BJ (cell line): ENCODE measurements around the gene ANKRD53. TPM values are rescaled to one million over a fixed set of nuclear protein-coding genes. Genes with fewer than 3 reads are reported as not detected.
A peak's percentile ranks its signal among the peaks of the same experiment; 100 is the strongest.

Experiments used
- CTCF ChIA-PET: fragments of 350-600 bp; formaldehyde crosslinking; extraction: SDS; loops from one replicate; lab custom pipeline; 2021; ENCODE audit warnings: antibody characterized with exemption, inconsistent platforms; lab: Yijun Ruan, JAX
- POLR2A ChIA-PET: fragments of 300-600 bp; sonication (Branson Sonifier 250); formaldehyde crosslinking; extraction: SDS; loops from one replicate; lab custom pipeline; 2021; ENCODE audit warnings: antibody characterized with exemption; lab: Charles Lee
- DNase-seq: peaks from one replicate; pipeline ENCODE4 v3.0.0-alpha.2; 2011; ENCODE audit warnings: low read depth
- H3K27me3 ChIP-seq: 2 replicates; pipeline ENCODE4 v1.6.0; 2011; ENCODE audit warnings: low read length; ENCODE audit not compliant: control insufficient read depth, insufficient read depth
- H3K36me3 ChIP-seq: 2 replicates; pipeline ENCODE4 v1.5.1; 2011; ENCODE audit warnings: low read length; ENCODE audit not compliant: control insufficient read depth, insufficient read depth
- H3K4me3 ChIP-seq: 2 replicates; pipeline ENCODE4 v1.5.1; 2011; ENCODE audit warnings: low read depth, mild to moderate bottlenecking, control low read depth, low read length
- polyA plus RNA-seq: library from polyadenylated mRNA; depleted of rRNA; stranded (reverse); fragments of >200 nt; gene quantifications from 2 replicates; pipeline ENCODE4 v1.2.3, GENCODE V29; 2011
- TF ChIP-seq, protein P1 (sequence below): IDR thresholded peaks from 2 replicates; pipeline ENCODE4 v1.5.1; 2011; ENCODE audit warnings: low read depth, mild to moderate bottlenecking, control low read depth, inconsistent platforms, low read length, moderate library complexity; ENCODE audit not compliant: insufficient read depth

ANKRD53 gene
- polyA plus RNA-seq, 1 experiment: 0.43 TPM

DNA sequence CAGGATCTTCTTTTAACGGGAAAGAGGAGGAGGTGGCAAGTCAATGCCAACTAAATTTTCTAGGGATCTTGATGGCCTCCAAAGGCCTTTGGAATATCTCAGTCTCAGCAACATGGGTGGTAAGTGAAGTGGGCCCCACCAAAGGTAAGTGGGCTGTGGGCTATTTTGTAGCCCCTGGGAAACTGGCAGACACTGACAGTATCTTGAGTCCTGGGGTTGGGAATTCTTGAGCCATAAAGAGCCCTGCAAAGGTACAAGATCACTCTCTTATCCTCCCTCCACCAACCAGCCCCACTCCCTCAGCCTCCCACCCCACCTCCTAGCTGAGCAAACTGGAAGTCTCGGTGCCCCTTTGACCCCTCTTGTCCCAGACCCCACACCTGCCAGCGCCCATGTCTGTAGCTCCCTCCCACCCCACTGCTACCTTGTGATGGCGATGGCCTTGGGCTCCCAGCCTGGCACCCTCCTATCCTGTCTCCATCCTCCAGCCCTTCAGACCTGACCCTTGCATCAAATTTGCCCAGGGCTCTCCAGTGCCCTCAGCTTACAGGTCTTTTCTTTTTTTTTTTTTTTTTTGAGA, 34.2 kb upstream of the ANKRD53 start:
- DNase-seq: no peak
- ChIA-PET POLR2A (no interaction called here), CTCF (interaction anchor here (0.8 to 6.8 kb wide), 3 partner anchors 24 to 73 kb away, joined by 3 to 46 read pairs (median 6); no protein-coding TSS in a partner anchor)
- Histone ChIP-seq H3K4me3 (no peak overlapping the region), H3K27me3 (no peaks in the 10 kb centered on the region), H3K36me3 (no peaks in the 10 kb centered on the region)
- TF ChIP-seq, protein P1, sequence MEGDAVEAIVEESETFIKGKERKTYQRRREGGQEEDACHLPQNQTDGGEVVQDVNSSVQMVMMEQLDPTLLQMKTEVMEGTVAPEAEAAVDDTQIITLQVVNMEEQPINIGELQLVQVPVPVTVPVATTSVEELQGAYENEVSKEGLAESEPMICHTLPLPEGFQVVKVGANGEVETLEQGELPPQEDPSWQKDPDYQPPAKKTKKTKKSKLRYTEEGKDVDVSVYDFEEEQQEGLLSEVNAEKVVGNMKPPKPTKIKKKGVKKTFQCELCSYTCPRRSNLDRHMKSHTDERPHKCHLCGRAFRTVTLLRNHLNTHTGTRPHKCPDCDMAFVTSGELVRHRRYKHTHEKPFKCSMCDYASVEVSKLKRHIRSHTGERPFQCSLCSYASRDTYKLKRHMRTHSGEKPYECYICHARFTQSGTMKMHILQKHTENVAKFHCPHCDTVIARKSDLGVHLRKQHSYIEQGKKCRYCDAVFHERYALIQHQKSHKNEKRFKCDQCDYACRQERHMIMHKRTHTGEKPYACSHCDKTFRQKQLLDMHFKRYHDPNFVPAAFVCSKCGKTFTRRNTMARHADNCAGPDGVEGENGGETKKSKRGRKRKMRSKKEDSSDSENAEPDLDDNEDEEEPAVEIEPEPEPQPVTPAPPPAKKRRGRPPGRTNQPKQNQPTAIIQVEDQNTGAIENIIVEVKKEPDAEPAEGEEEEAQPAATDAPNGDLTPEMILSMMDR: no peak

DNA sequence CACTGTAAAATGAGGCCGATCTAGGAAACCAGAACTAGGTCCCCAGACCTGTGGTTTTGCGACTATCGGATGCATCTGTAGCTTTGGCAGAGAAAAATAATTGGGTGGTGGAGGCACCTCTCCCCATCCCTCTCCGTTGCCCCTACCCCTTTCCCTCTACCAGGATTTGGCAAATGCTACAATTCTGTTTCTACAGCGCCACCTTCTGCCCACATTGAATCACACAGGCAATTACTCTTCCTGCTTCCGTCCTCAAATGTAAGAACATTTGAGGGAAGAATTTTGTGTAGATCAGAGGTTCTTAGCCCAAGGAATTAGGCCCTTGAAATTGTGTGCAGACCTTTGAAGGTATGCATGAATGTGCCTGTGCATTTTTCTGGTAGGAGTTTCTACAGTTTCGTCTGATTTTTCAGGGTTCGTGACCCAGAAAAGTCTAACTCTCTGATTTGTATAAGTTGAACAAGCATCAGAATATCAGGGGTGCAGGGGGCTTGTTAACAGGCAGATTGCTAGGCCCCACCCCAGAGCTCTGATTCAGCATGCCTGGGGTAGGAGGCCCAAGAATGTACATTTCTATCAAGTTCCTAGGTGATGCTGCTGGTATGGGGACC, 31.5 kb upstream of the ANKRD53 start:
- CTCF ChIA-PET: interaction anchor here (0.6 to 4.4 kb wide), 22 partner anchors 11 to 643 kb away, joined by 3 to 327 read pairs (median 6); partner anchors contain the start of gene ATP6V1B1
- Histone ChIP-seq H3K27me3 (no peaks in the 10 kb centered on the region), H3K36me3 (no peaks in the 10 kb centered on the region), H3K4me3 (no peak overlapping the region)
- TF ChIP-seq, protein P1: peak; percentile 81
- POLR2A ChIA-PET: no interaction called here
- DNase-seq: no peak

DNA sequence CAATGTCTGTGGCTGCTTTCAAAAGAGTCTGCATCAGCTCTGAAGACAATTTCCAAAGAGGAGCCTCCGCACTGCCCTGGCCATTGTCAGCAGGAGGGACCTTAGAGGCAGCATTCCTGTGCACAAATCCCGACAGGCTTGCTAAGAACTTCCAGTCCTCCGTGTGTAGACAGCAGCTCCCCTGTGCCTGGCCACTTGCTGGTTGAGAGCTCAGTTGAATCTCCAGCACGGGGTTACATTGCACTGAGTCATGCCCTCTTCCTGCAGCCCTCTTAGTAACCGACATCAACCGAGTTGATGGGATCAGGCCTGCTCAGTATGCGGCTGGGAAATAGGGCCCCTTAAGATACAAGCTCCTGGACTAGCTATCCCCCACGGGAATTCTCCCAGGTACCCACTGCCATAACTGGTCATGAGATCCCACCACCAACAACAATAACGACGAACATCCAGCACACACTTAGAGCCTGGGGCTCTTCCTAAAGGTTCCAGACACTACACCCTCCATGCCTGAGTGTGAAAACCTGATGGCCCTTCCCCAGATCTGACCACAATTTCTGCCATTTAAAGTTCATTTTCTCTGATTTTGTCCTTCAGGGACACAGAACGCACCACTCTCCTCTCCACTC, 30.8 kb upstream of the ANKRD53 start:
- H3K36me3 ChIP-seq: no peaks in the 10 kb centered on the region
- CTCF ChIA-PET: interaction anchor here (0.6 to 4.4 kb wide), 39 partner anchors 11 to 644 kb away, joined by 3 to 327 read pairs (median 5); partner anchors contain the start of genes ANKRD53, ATP6V1B1, FIGLA and NAGK
- TF ChIP-seq, protein P1: no peak
- H3K27me3 ChIP-seq: no peaks in the 10 kb centered on the region
- POLR2A ChIA-PET: interaction anchor here (0.9 kb wide), 1 partner anchor 30 kb away, joined by 3 read pairs; no protein-coding TSS in a partner anchor
- no peak overlapping the region for H3K4me3 ChIP-seq
- DNase-seq: no peak

DNA sequence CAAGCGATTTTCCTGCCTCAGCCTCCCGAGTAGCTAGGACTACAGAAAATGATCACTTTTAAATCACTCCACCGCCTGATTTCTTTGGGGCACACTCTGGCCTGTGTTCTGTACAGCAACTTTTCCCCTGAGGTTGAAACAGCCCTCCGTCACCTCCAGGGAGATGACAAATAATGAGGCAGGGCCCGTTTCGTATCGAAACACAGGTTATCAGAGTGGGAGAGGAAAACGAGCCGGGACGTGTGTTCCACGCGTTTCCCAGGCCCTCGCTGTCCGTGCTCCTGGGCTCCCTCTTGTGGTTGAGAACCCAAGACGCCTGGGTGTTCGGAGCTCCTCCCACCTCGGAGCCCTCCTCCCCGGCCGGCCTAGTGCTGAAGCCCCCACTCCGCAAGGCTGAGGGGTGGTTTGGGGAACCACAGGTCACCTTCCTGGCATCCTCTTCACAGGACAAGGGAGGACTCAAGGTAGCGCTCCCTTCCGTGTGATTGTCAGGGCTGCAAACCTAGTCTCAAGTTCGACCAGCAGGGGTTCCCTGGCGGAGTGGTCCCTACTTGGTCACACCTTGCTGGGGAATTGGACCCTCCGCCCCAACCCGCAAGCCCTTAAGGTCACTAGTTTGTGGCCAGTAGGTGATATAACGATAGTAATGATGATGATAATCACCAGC, 30.0 kb upstream of the ANKRD53 start:
- CTCF ChIA-PET: interaction anchor here (0.6 to 4.4 kb wide), 34 partner anchors 12 to 644 kb away, joined by 3 to 327 read pairs (median 5); partner anchors contain the start of genes ANKRD53, ATP6V1B1 and NAGK
- H3K4me3 ChIP-seq: no peak overlapping the region
- H3K27me3 ChIP-seq: no peaks in the 10 kb centered on the region
- POLR2A ChIA-PET: interaction anchor here (0.9 kb wide), 1 partner anchor 29 kb away, joined by 3 read pairs; no protein-coding TSS in a partner anchor
- DNase-seq: no peak
- TF ChIP-seq, protein P1: peak; percentile 95
- H3K36me3 ChIP-seq: no peaks in the 10 kb centered on the region
